CD4-positive, alpha-beta T cell treated with Interleukin-12 subunit alpha and Interleukin-12 subunit beta, for 1 hour (primary cell): ENCODE measurements around the gene EDRF1.
"Not testable (repeated sequence)": the region's sequence is repeated elsewhere in the genome, so short reads cannot be mapped to it uniquely, and the experiment has no call there.

Source experiments
- DNase-seq: peaks from one replicate; pipeline ENCODE4 v3.0.0-alpha.2; 2020

Gene EDRF1

GRCh38 chr10:125707541-125708468, 11.7 kb upstream of the EDRF1 start:
- no peak for DNase-seq

- DNase-seq, result no peak
Measured at GRCh38 chr10:125708971-125709503, 10.5 kb upstream of the EDRF1 start.

GRCh38 chr10:125709553-125710474, 9.7 kb upstream of the EDRF1 start:
- no peak for DNase-seq

GRCh38 chr10:125711110-125711750, 8.3 kb upstream of the EDRF1 start:
- DNase-seq, result no peak

GRCh38 chr10:125714728-125715127, 4.8 kb upstream of the EDRF1 start:
- not testable (repeated sequence) for DNase-seq

- DNase-seq, result no peak
Measured at GRCh38 chr10:125720002-125720382, 483 bp downstream of the EDRF1 start.

- DNase-seq, result no peak
Measured at GRCh38 chr10:125721035-125721434, 1.5 kb downstream of the EDRF1 start.

- no peak for DNase-seq
Measured at GRCh38 chr10:125722811-125723210, 3.3 kb downstream of the EDRF1 start.

GRCh38 chr10:125726914-125727313, 7.4 kb downstream of the EDRF1 start:
- no peak for DNase-seq

GRCh38 chr10:125727436-125727835, 7.9 kb downstream of the EDRF1 start:
- DNase-seq, result no peak

- DNase-seq, result no peak
Measured at GRCh38 chr10:125734148-125734547, 14.6 kb downstream of the EDRF1 start.

- no peak for DNase-seq
Measured at GRCh38 chr10:125734823-125735222, 15.3 kb downstream of the EDRF1 start.

- no peak for DNase-seq
Measured at GRCh38 chr10:125738206-125738605, 18.7 kb downstream of the EDRF1 start.

GRCh38 chr10:125739994-125740679, 20.6 kb downstream of the EDRF1 start:
- DNase-seq, result no peak

GRCh38 chr10:125742465-125742864, 23.0 kb downstream of the EDRF1 start:
- DNase-seq, result no peak

GRCh38 chr10:125744909-125745308, 25.4 kb downstream of the EDRF1 start:
- DNase-seq, result no peak

GRCh38 chr10:125747417-125747816, 27.9 kb downstream of the EDRF1 start:
- DNase-seq, result no peak

GRCh38 chr10:125756196-125756595, 36.7 kb downstream of the EDRF1 start:
- DNase-seq, result no peak

- no peak for DNase-seq
Measured at GRCh38 chr10:125756853-125757487, 37.5 kb downstream of the EDRF1 start.

- DNase-seq, result no peak
Measured at GRCh38 chr10:125757742-125758141, 38.2 kb downstream of the EDRF1 start.

GRCh38 chr10:125761961-125762360, 42.5 kb downstream of the EDRF1 start:
- DNase-seq, result no peak
